DND-41 (cell line): ENCODE measurements around the gene ABCC4.

ENCODE experiments used
- CTCF ChIP-seq: IDR thresholded peaks from 2 replicates; pipeline ENCODE4 v1.5.1; 2012; ENCODE audit warnings: borderline replicate concordance, low read length, moderate library complexity, mild to moderate bottlenecking; ENCODE audit not compliant: poor library complexity, severe bottlenecking; ENCODE audit errors: extremely low read depth
- EZH2 ChIP-seq: IDR thresholded peaks from 3 replicates; pipeline ENCODE4 v1.6.1; 2012; ENCODE audit warnings: borderline replicate concordance, low read depth, mild to moderate bottlenecking, moderate library complexity, low read length, inconsistent platforms; ENCODE audit not compliant: severe bottlenecking

GRCh38 chr13:95160112-95160906 lies 140.9 kb downstream of the ABCC4 start:
- TF ChIP-seq CTCF (no peak), EZH2 (no peak)
